Measurements from ENCODE around the gene VIPR1.

VIPR1 gene

GRCh38 chr3:42495393-42495792 lies 7.0 kb upstream of the VIPR1 start:
- Histone ChIP-seq H3K27ac (no peak overlapping the region), H3K9me3 (no peaks in the 10 kb centered on the region), H3K27me3 (peaks cover 33% of the 10 kb centered on the region), H3K36me3 (no peaks in the 10 kb centered on the region), H3K4me1 (ENCODE audit: control insufficient read depth in 1 of 2, insufficient read depth in 1 of 2, low read depth in 1 of 2, low read length in 1 of 2) (peaks cover 12 to 13% of the 10 kb centered on the region in 2 experiments), H3K4me3 (ENCODE audit: low read depth in 1 of 2, low read length in 1 of 2) (no peak overlapping the region)
- no peak for TF ChIP-seq CTCF (IDR thresholded peaks at IDR 0.05)

- peaks cover 51% of the 10 kb centered on the region for H3K27me3 ChIP-seq
- no peak overlapping the region for H3K4me3 ChIP-seq (ENCODE audit: low read depth in 1 of 2, low read length in 1 of 2)
- H3K36me3 ChIP-seq, result no peaks in the 10 kb centered on the region
- peaks cover 14 to 17% of the 10 kb centered on the region in 2 experiments for H3K4me1 ChIP-seq (ENCODE audit: control insufficient read depth in 1 of 2, insufficient read depth in 1 of 2, low read depth in 1 of 2, low read length in 1 of 2)
- no peak overlapping the region for H3K27ac ChIP-seq
- TF ChIP-seq CTCF (IDR thresholded peaks at IDR 0.05), result no peak
- no peaks in the 10 kb centered on the region for H3K9me3 ChIP-seq
These were observed 5.3 kb upstream of the VIPR1 start for GRCh38 chr3:42497009-42497731.

GRCh38 chr3:42498034-42498433 lies 4.4 kb upstream of the VIPR1 start:
- H3K27me3 ChIP-seq, result peaks cover 60% of the 10 kb centered on the region
- H3K4me3 ChIP-seq (ENCODE audit: low read depth in 1 of 2, low read length in 1 of 2), result no peak overlapping the region
- TF ChIP-seq CTCF (IDR thresholded peaks at IDR 0.05), result no peak
- no peak overlapping the region for H3K27ac ChIP-seq
- H3K36me3 ChIP-seq, result no peaks in the 10 kb centered on the region
- no peaks in the 10 kb centered on the region for H3K9me3 ChIP-seq
- H3K4me1 ChIP-seq (ENCODE audit: control insufficient read depth in 1 of 2, insufficient read depth in 1 of 2, low read depth in 1 of 2, low read length in 1 of 2), result peaks cover 15 to 19% of the 10 kb centered on the region in 2 experiments

- H3K36me3 ChIP-seq, result no peaks in the 10 kb centered on the region
- peaks cover 18 to 20% of the 10 kb centered on the region in 2 experiments for H3K4me1 ChIP-seq (ENCODE audit: control insufficient read depth in 1 of 2, insufficient read depth in 1 of 2, low read depth in 1 of 2, low read length in 1 of 2)
- no peak overlapping the region for H3K4me3 ChIP-seq (ENCODE audit: low read depth in 1 of 2, low read length in 1 of 2)
- peaks cover 69% of the 10 kb centered on the region for H3K27me3 ChIP-seq
- no peaks in the 10 kb centered on the region for H3K9me3 ChIP-seq
- no peak overlapping the region for H3K27ac ChIP-seq
- no peak for TF ChIP-seq CTCF (IDR thresholded peaks at IDR 0.05)
These were observed 3.5 kb upstream of the VIPR1 start for GRCh38 chr3:42498791-42499477.

- Histone ChIP-seq H3K9me3 (no peaks in the 10 kb centered on the region), H3K27me3 (peaks cover 73% of the 10 kb centered on the region)
These were observed 3.0 kb upstream of the VIPR1 start for GRCh38 chr3:42499478-42499871.

More at GRCh38 chr3:42499478-42499871, 3.0 kb upstream of the VIPR1 start:
- H3K27ac ChIP-seq, result no peak overlapping the region
- H3K4me1 ChIP-seq (ENCODE audit: control insufficient read depth in 1 of 2, insufficient read depth in 1 of 2, low read depth in 1 of 2, low read length in 1 of 2), result peaks cover 18 to 20% of the 10 kb centered on the region in 2 experiments
- no peak overlapping the region for H3K4me3 ChIP-seq (ENCODE audit: low read depth in 1 of 2, low read length in 1 of 2)
- H3K36me3 ChIP-seq, result no peaks in the 10 kb centered on the region
- no peak for TF ChIP-seq CTCF (IDR thresholded peaks at IDR 0.05)
